NCI-H510A treated with DMSO at 0.1 percent for 48 hours (cell line): ENCODE data around the gene TBXAS1.
"Not testable (repeated sequence)": the region's sequence is repeated elsewhere in the genome, so short reads cannot be mapped to it uniquely, and the experiment has no call there.

Source experiments
- DNase-seq: peaks from one replicate; lab custom pipeline; 2025; lab: John Stamatoyannopoulos, UW

The TBXAS1 gene

GRCh38 chr7:139889186-139889871, 60.3 kb downstream of the TBXAS1 start:
- no peak for DNase-seq

GRCh38 chr7:139893461-139893860, 64.4 kb downstream of the TBXAS1 start:
- DNase-seq = no peak

- DNase-seq = no peak
Observed at GRCh38 chr7:139893999-139894398, 64.9 kb downstream of the TBXAS1 start.

GRCh38 chr7:139895141-139895829, 66.2 kb downstream of the TBXAS1 start:
- DNase-seq = no peak

- no peak for DNase-seq
Observed at GRCh38 chr7:139896288-139896687, 67.2 kb downstream of the TBXAS1 start.

- no peak for DNase-seq
Observed at GRCh38 chr7:139896831-139897230, 67.8 kb downstream of the TBXAS1 start.

GRCh38 chr7:139897422-139898090, 68.5 kb downstream of the TBXAS1 start:
- DNase-seq = no peak

- DNase-seq = no peak
Observed at GRCh38 chr7:139898483-139898882, 69.4 kb downstream of the TBXAS1 start.

GRCh38 chr7:139899328-139899955, 70.4 kb downstream of the TBXAS1 start:
- no peak for DNase-seq

- no peak for DNase-seq
Observed at GRCh38 chr7:139900326-139900725, 71.3 kb downstream of the TBXAS1 start.

GRCh38 chr7:139901056-139901795, 72.2 kb downstream of the TBXAS1 start:
- no peak for DNase-seq

GRCh38 chr7:139901901-139902300, 72.8 kb downstream of the TBXAS1 start:
- no peak for DNase-seq

- no peak for DNase-seq
Observed at GRCh38 chr7:139902436-139903102, 73.5 kb downstream of the TBXAS1 start.

GRCh38 chr7:139903103-139903477, 74.0 kb downstream of the TBXAS1 start:
- not testable (repeated sequence) for DNase-seq

- DNase-seq = no peak
Observed at GRCh38 chr7:139906879-139907278, 77.8 kb downstream of the TBXAS1 start.

GRCh38 chr7:139908792-139909191, 79.7 kb downstream of the TBXAS1 start:
- DNase-seq = no peak

GRCh38 chr7:139909379-139910050, 80.5 kb downstream of the TBXAS1 start:
- DNase-seq = no peak

- DNase-seq = no peak
Observed at GRCh38 chr7:139913021-139913844, 84.2 kb downstream of the TBXAS1 start.

GRCh38 chr7:139913845-139914135, 84.7 kb downstream of the TBXAS1 start:
- DNase-seq = no peak
